ENCODE results near the gene MYDGF. TPM values are rescaled to one million over a fixed set of nuclear protein-coding genes. Genes with fewer than 3 reads are reported as not detected.

MYDGF gene
- polyA plus RNA-seq, 1 experiment, result 126 TPM

DNA sequence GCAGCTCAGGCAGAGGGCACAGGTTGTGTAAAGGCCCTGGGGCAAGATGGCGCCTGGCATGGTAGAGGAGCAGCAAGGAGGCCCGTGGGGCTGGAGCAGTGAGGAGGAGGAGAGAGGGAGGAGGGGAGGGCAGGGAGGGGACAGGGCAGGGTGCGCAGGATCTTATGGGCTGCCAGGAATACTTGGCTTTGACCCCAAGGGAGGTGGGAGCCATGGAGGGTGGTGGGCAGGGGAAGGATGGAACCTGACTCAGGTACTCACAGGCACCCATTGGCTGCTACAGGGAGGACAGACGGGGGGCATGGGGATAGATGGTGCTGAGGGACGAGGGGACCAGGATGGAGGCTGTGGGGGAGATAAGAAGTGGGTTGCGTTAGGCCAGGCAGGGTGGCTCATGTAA is 27.5 kb downstream of the MYDGF start:
- TF ChIP-seq, protein P1, sequence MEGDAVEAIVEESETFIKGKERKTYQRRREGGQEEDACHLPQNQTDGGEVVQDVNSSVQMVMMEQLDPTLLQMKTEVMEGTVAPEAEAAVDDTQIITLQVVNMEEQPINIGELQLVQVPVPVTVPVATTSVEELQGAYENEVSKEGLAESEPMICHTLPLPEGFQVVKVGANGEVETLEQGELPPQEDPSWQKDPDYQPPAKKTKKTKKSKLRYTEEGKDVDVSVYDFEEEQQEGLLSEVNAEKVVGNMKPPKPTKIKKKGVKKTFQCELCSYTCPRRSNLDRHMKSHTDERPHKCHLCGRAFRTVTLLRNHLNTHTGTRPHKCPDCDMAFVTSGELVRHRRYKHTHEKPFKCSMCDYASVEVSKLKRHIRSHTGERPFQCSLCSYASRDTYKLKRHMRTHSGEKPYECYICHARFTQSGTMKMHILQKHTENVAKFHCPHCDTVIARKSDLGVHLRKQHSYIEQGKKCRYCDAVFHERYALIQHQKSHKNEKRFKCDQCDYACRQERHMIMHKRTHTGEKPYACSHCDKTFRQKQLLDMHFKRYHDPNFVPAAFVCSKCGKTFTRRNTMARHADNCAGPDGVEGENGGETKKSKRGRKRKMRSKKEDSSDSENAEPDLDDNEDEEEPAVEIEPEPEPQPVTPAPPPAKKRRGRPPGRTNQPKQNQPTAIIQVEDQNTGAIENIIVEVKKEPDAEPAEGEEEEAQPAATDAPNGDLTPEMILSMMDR (IDR thresholded peaks at IDR 0.05; ENCODE audit: low read depth, low read length), result no peak
- ChIA-PET CTCF (no interaction called here), POLR2A (no interaction called here)
- no peaks in the 10 kb centered on the region; the same call in 1 of the 2 replicates for H3K9me3 ChIP-seq (ENCODE audit: control insufficient read depth, insufficient read depth, low read length)
- no peaks in the 10 kb centered on the region for H3K27me3 ChIP-seq (ENCODE audit: control insufficient read depth, insufficient read depth, low read length)
- no peak overlapping the region for H3K27ac ChIP-seq (ENCODE audit: low read depth, low read length)
- no peak overlapping the region for H3K4me3 ChIP-seq (ENCODE audit: low read depth, low read length)
- DNase-seq (ENCODE audit: low read depth, low spot score), result no peak

DNA sequence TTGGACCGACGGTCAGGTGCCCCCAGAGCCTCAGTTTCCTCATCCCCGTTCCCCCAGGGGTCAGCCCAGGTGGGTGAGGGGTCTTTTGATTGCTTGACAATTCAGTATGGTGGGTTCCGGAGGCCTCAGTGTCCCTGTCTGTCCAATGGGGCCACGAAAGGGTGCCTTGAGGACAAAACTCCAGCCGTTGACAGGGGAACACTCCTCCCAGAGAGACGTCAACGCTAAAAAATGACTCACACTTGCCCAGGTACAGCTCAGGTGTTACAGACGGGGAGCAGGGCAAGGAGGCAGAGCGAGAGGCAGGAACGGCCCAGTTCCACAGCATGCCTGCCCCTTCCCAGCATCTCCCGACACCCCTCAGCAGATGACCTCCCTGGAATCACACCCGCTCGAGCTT is 29.0 kb downstream of the MYDGF start:
- CTCF ChIA-PET, result no interaction called here
- Histone ChIP-seq H3K27ac (ENCODE audit: low read depth, low read length) (no peak overlapping the region), H3K9me3 (ENCODE audit: control insufficient read depth, insufficient read depth, low read length) (no peaks in the 10 kb centered on the region; the same call in 1 of the 2 replicates), H3K4me3 (ENCODE audit: low read depth, low read length) (no peak overlapping the region), H3K27me3 (ENCODE audit: control insufficient read depth, insufficient read depth, low read length) (no peaks in the 10 kb centered on the region)
- no peak for DNase-seq (ENCODE audit: low read depth, low spot score)
- TF ChIP-seq, protein P1 (IDR thresholded peaks at IDR 0.05; ENCODE audit: low read depth, low read length), result no peak
- POLR2A ChIA-PET, result no interaction called here

DNA sequence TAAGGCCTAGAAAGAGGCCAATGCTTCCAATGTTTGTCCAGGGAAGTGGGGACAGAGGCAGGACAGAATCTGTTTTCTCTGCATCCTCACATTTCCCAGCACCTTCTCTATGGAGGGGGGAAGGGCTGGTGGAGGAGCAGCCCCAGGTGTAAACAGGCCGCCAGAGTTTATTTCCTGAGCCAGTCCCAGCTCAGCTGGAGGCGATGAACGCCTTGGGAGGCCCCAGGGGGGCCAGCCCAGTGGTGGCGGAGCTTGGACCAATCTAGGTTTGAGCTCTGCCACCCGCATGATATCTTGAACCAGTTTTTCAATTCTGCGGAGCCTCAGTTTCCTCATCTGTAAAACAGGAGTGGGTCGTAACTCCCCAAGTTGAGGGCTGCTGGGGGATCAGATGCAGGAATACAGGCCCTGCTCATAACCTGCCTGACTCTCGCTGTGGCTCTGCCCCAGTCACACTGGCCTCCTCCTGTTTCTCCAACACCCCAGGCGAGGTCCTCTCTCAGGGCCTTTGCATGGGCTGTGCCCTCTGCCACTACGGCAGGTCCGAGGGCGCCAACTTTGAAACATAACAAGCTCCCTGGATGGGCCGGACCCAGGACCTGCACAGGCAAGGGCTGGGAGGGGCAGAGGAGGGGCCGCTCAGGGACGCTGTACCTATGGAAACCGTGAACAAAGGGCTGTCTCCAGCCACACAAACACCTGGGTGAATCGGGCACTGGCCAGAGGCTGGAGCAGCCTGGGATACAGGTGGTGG is 29.7 kb downstream of the MYDGF start:
- Histone ChIP-seq H3K27ac (ENCODE audit: low read depth, low read length) (no peak overlapping the region), H3K27me3 (ENCODE audit: control insufficient read depth, insufficient read depth, low read length) (no peaks in the 10 kb centered on the region), H3K9me3 (ENCODE audit: control insufficient read depth, insufficient read depth, low read length) (no peaks in the 10 kb centered on the region; the same call in 1 of the 2 replicates), H3K4me3 (ENCODE audit: low read depth, low read length) (peak overlapping the region; percentile 80)
- ChIA-PET CTCF (no interaction called here), POLR2A (interaction anchor here (1.0 kb wide), 1 partner anchor 43 kb away, joined by 3 read pairs; no protein-coding TSS in a partner anchor)
- DNase-seq (ENCODE audit: low read depth, low spot score), result no peak
- TF ChIP-seq, protein P1 (IDR thresholded peaks at IDR 0.05; ENCODE audit: low read depth, low read length), result no peak

DNA sequence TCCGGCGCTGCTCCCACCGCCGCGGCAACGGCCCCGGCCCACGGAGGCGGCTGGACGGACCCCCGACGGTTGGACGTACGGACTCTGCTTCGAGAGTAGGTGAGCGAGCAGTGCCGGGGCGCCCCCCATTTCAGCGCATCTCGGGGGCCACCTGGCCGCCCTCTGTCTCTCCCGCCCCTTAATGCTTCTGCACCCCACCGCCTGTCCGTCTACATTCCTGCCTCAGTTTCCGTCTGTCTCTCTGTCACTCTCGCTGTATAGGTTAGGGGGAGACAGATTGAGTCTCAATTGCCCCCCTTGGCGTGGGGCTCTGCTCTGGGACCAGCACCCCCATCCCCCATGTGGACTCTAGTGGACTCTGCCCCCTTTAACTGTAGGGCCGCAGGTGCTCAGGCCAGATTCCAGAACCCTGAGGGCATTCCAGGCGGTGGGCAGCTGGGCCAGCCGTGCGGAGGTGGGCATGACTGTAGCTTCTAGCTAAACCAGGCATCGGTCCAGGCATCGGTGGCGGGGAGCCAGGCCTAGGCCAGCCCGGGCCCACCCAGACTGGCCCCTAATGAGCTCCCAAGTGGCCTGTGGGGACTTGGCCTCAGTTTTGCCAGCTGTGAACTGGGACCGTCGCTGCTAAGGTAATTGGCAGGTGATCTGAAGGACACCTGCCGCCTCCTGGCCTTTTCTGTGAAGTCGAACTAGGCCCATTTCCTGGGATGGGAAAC is 30.5 kb downstream of the MYDGF start:
- TF ChIP-seq, protein P1 (IDR thresholded peaks at IDR 0.05; ENCODE audit: low read depth, low read length), result no peak
- POLR2A ChIA-PET, result interaction anchor here (1.0 kb wide), 1 partner anchor 42 kb away, joined by 3 read pairs; no protein-coding TSS in a partner anchor
- CTCF ChIA-PET, result interaction anchor here (0.6 kb wide), 1 partner anchor 31 kb away, joined by 3 read pairs; no protein-coding TSS in a partner anchor
- no peaks in the 10 kb centered on the region for H3K27me3 ChIP-seq (ENCODE audit: control insufficient read depth, insufficient read depth, low read length)
- H3K9me3 ChIP-seq (ENCODE audit: control insufficient read depth, insufficient read depth, low read length), result no peaks in the 10 kb centered on the region; the same call in 1 of the 2 replicates
- peak overlapping the region; percentile 80 for H3K4me3 ChIP-seq (ENCODE audit: low read depth, low read length)
- no peak overlapping the region for H3K27ac ChIP-seq (ENCODE audit: low read depth, low read length)
- DNase-seq (ENCODE audit: low read depth, low spot score), result no peak

Measured in AG04450 (cell line).